ENCODE data around the gene DDX10. TPM values are rescaled to one million over a fixed set of nuclear protein-coding genes. Genes with fewer than 3 reads are reported as not detected.
A peak's percentile ranks its signal among the peaks of the same experiment; 100 is the strongest.

The DDX10 gene
- total RNA-seq, 1 donor from 2014 or later, result 38.5 TPM

- Mint-ChIP-seq H3K4me3 (no peak overlapping the region), H3K27ac (no peak overlapping the region), H3K27me3 (ENCODE audit: low read depth) (no peaks in the 10 kb centered on the region), H3K9me3 (no peaks in the 10 kb centered on the region), H3K36me3 (peaks cover 3% of the 10 kb centered on the region), H3K4me1 (peaks cover 12% of the 10 kb centered on the region)
- no peak for DNase-seq (ENCODE audit: low spot score in 2 of 2, unreplicated experiment in 2 of 2)
- no peak for TF ChIP-seq CTCF (IDR thresholded peaks at IDR 0.05; ENCODE audit: unreplicated experiment)
Observed at GRCh38 chr11:108921211-108921610, 256.3 kb downstream of the DDX10 start.

DNA sequence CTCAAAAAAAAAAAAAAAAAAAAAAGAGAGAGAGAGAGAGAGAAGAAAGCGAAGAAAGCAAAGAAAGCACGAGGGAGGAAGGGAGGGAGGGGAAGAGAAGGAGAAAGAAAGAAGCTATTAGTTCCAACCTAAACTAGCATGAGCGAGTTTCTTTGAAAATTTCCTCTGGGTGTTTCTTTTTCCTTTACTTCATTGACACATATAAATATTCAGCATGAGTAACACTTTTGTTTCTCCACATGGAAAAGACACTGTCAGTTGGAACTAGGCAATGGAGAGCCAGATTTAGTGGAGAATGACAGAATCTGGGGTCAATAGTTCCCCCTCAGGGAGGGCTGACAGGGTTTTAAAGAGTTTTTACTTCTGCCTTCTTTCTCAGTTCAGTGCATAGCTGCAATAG, 257.4 kb downstream of the DDX10 start:
- Mint-ChIP-seq H3K27ac (no peak overlapping the region), H3K36me3 (peaks cover 3% of the 10 kb centered on the region), H3K4me3 (no peak overlapping the region), H3K9me3 (no peaks in the 10 kb centered on the region), H3K27me3 (ENCODE audit: low read depth) (no peaks in the 10 kb centered on the region), H3K4me1 (peaks cover 22% of the 10 kb centered on the region)
- TF ChIP-seq CTCF (IDR thresholded peaks at IDR 0.05; ENCODE audit: unreplicated experiment), result no peak
- no peak for DNase-seq (ENCODE audit: low spot score in 2 of 2, unreplicated experiment in 2 of 2)

DNA sequence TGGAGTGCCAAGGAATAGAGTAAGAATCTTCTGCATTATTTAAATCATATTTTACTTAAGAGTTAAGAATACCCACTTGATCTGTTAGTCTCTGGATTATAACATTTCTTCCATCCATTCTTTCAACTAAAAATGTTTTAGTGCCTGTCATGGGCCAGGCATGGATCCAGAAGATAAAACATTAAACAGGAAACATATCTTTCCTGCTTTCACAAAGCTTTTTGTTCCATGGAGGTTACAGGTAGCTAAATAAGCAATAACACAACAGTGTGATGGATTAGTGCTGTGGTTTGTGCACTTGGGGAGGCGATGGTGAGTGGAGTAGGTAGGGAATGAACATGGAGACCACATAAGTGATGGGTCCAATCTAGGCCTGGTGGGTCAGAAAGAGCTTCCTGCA, 258.5 kb downstream of the DDX10 start:
- peaks cover 30% of the 10 kb centered on the region for H3K4me1 Mint-ChIP-seq
- no peak overlapping the region for H3K27ac Mint-ChIP-seq
- DNase-seq (ENCODE audit: low spot score in 2 of 2, unreplicated experiment in 2 of 2), result no peak
- no peak for TF ChIP-seq CTCF (IDR thresholded peaks at IDR 0.05; ENCODE audit: unreplicated experiment)
- peaks cover 3% of the 10 kb centered on the region for H3K36me3 Mint-ChIP-seq
- H3K27me3 Mint-ChIP-seq (ENCODE audit: low read depth), result no peaks in the 10 kb centered on the region
- no peaks in the 10 kb centered on the region for H3K9me3 Mint-ChIP-seq
- no peak overlapping the region for H3K4me3 Mint-ChIP-seq

DNA sequence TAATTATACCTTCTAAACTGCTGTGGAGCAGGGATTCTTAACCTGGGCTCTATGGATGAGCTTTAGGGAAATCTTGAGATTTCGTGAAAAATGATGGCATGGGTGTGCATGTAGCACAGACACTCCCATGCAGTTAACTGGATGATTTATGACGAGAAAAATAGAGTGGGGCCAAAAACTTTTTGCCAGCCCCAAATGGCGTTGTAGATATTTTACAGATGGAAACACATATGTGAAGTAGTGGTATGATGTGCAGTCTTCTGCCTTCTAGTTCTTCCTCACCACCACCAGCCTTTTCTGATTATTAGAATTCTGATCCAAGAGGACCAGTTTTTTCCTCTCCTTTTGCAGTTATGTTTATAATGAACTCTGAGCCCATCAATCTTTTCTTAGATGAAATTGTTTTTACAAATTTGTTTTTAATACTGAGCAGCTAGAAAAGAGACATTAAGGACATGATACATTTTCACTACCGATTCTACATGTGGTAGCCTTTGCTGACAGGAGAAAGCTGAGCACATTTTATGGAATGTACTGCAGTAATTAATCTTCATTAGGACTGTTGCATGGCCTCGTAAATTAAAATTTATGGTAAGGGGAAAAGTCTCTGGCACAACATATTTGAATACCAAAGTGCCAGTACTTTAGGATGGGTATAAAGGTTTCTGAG, 261.4 kb downstream of the DDX10 start:
- peaks cover 31% of the 10 kb centered on the region for H3K4me1 Mint-ChIP-seq
- H3K4me3 Mint-ChIP-seq, result no peak overlapping the region
- H3K36me3 Mint-ChIP-seq, result no peaks in the 10 kb centered on the region
- no peaks in the 10 kb centered on the region for H3K9me3 Mint-ChIP-seq
- DNase-seq (ENCODE audit: low spot score in 2 of 2, unreplicated experiment in 2 of 2), result no peak
- no peaks in the 10 kb centered on the region for H3K27me3 Mint-ChIP-seq (ENCODE audit: low read depth)
- peak overlapping the region; percentile 74 for H3K27ac Mint-ChIP-seq
- TF ChIP-seq CTCF (IDR thresholded peaks at IDR 0.05; ENCODE audit: unreplicated experiment), result no peak

GRCh38 chr11:108926841-108927577, 262.1 kb downstream of the DDX10 start:
- H3K4me3 Mint-ChIP-seq, result no peak overlapping the region
- no peaks in the 10 kb centered on the region for H3K9me3 Mint-ChIP-seq
- H3K36me3 Mint-ChIP-seq, result no peaks in the 10 kb centered on the region
- DNase-seq (ENCODE audit: low spot score in 2 of 2, unreplicated experiment in 2 of 2), result no peak
- H3K27me3 Mint-ChIP-seq (ENCODE audit: low read depth), result no peaks in the 10 kb centered on the region
- peak overlapping the region; percentile 74 for H3K27ac Mint-ChIP-seq
- TF ChIP-seq CTCF (IDR thresholded peaks at IDR 0.05; ENCODE audit: unreplicated experiment), result no peak
- H3K4me1 Mint-ChIP-seq, result peaks cover 31% of the 10 kb centered on the region
